CD14-positive monocyte (primary cell): Measurements from ENCODE around the gene SRCAP. TPM values are rescaled to one million over a fixed set of nuclear protein-coding genes. Genes with fewer than 3 reads are reported as not detected.

Experiments
- DNase-seq, 3 donors: peaks; one replicate each; pipeline ENCODE4 v3.0.0-alpha.2; 2011 to 2022
- H2AFZ ChIP-seq: 2 replicates; pipeline ENCODE4 v1.6.0; 2012; ENCODE audit warnings: mild to moderate bottlenecking, low read depth, low read length, inconsistent platforms; ENCODE audit not compliant: insufficient read depth, poor library complexity, severe bottlenecking
- H3K27ac ChIP-seq, 2 donors: 1 replicate in 1 of 2; 2 replicates in 1 of 2; pipeline ENCODE4 v1.5.1; 2012 to 2013; ENCODE audit warnings: low read length in 2 of 2, control low read depth in 1 of 2, inconsistent platforms in 1 of 2, low read depth in 1 of 2, mild to moderate bottlenecking in 1 of 2
- H3K27me3 ChIP-seq, 2 donors: one replicate each; pipeline versions ENCODE4 v1.6.0 to v1.6.1; 2011 to 2013; ENCODE audit warnings: low read length in 2 of 2; ENCODE audit not compliant: control insufficient read depth in 2 of 2, insufficient read depth in 2 of 2
- H3K36me3 ChIP-seq, 2 donors: replicated peaks in 1 of 2; 1 replicate in 1 of 2; 2 replicates in 1 of 2; pipeline versions ENCODE4 v1.5.1 to v1.6.1; 2012 to 2013; ENCODE audit warnings: low read length in 2 of 2, control low read depth in 1 of 2, inconsistent platforms in 1 of 2, mild to moderate bottlenecking in 1 of 2; ENCODE audit not compliant: insufficient read depth in 2 of 2, control insufficient read depth in 1 of 2
- H3K4me1 ChIP-seq, 2 donors: 1 replicate in 1 of 2; 2 replicates in 1 of 2; pipeline versions ENCODE4 v1.5.1 to v1.6.1; 2012 to 2013; ENCODE audit warnings: low read length in 2 of 2, control low read depth in 1 of 2, inconsistent platforms in 1 of 2, mild to moderate bottlenecking in 1 of 2, moderate library complexity in 1 of 2; ENCODE audit not compliant: insufficient read depth in 2 of 2, control insufficient read depth in 1 of 2
- H3K4me2 ChIP-seq: replicated peaks from 2 replicates; pipeline ENCODE3; 2012; ENCODE audit warnings: low read length, moderate library complexity, mild to moderate bottlenecking; ENCODE audit not compliant: poor library complexity, severe bottlenecking; ENCODE audit errors: extremely low read depth
- H3K4me3 ChIP-seq, 3 experiments: fragments of 200-600 bp in 1 of 3; sonication (generic) in 1 of 3; replicated peaks in 1 of 3; 1 replicate in 2 of 3; 2 replicates in 1 of 3; pipeline ENCODE4 v1.5.1; 2011 to 2013; ENCODE audit warnings: low read length in 3 of 3, mild to moderate bottlenecking in 3 of 3, control low read depth in 2 of 3, low read depth in 2 of 3, inconsistent platforms in 1 of 3, moderate library complexity in 1 of 3
- H3K79me2 ChIP-seq: 2 replicates; pipeline ENCODE4 v1.6.0; 2012; ENCODE audit warnings: mild to moderate bottlenecking, control low read depth, inconsistent platforms, low read length, moderate library complexity; ENCODE audit not compliant: insufficient read depth
- H3K9ac ChIP-seq: 2 replicates; pipeline ENCODE4 v1.6.0; 2017; ENCODE audit warnings: low read length, mild to moderate bottlenecking; ENCODE audit not compliant: insufficient read depth, poor library complexity, severe bottlenecking
- H3K9me3 ChIP-seq, 2 donors: replicated peaks in 1 of 2; 1 replicate in 1 of 2; 2 replicates in 1 of 2; pipeline versions ENCODE4 v1.5.1 to v1.6.1; 2012 to 2013; ENCODE audit warnings: low read length in 2 of 2, control low read depth in 1 of 2; ENCODE audit not compliant: control insufficient read depth in 1 of 2, insufficient read depth in 1 of 2
- H4K20me1 ChIP-seq: 2 replicates; pipeline ENCODE4 v1.6.0; 2012; ENCODE audit warnings: mild to moderate bottlenecking, low read length, control low read depth, moderate library complexity; ENCODE audit not compliant: insufficient read depth
- H3K27ac Mint-ChIP-seq, 7 donors: one replicate each; pipeline ENCODE4 v1.8.0; 2020; ENCODE audit warnings: mild to moderate bottlenecking in 7 of 7, mixed read lengths in 7 of 7, moderate library complexity in 6 of 7, inconsistent platforms in 2 of 7
- H3K27me3 Mint-ChIP-seq, 3 donors: one replicate each; pipeline ENCODE4 v1.8.0; 2021 to 2022; ENCODE audit warnings: low read depth in 3 of 3, mild to moderate bottlenecking in 3 of 3, mixed read lengths in 3 of 3, moderate library complexity in 3 of 3, inconsistent platforms in 1 of 3
- H3K36me3 Mint-ChIP-seq, 2 donors: one replicate each; pipeline ENCODE4 v1.8.0; 2020; ENCODE audit warnings: mixed read lengths in 2 of 2, inconsistent platforms in 1 of 2, mild to moderate bottlenecking in 1 of 2
- H3K4me1 Mint-ChIP-seq: one replicate; pipeline ENCODE4 v1.8.0; 2020; ENCODE audit warnings: mild to moderate bottlenecking, mixed read lengths
- H3K4me3 Mint-ChIP-seq, 2 donors: one replicate each; pipeline ENCODE4 v1.8.0; 2020; ENCODE audit warnings: mild to moderate bottlenecking in 2 of 2, mixed read lengths in 2 of 2, moderate library complexity in 1 of 2
- H3K9me3 Mint-ChIP-seq, 7 donors: one replicate each; pipeline ENCODE4 v1.8.0; 2020 to 2022; ENCODE audit warnings: mixed read lengths in 7 of 7, mild to moderate bottlenecking in 6 of 7, moderate library complexity in 6 of 7, inconsistent platforms in 2 of 7
- WGBS: methylation state at CpG from one replicate; pipeline ENCODE4 v1.1.5; 2013; ENCODE audit warnings: missing lambda C conversion rate; ENCODE audit not compliant: insufficient coverage; 5-methylcytosine and 5-hydroxymethylcytosine counted together
- intact Hi-C, 2 donors: fragments of 100-400 bp; cut with micrococcal nuclease; formaldehyde crosslinking; loops; one replicate each; pipeline versions ENCODE4 v1.15.0 to v1.15.1; 2023
- polyA plus RNA-seq, 3 donors: library from polyadenylated mRNA; depleted of rRNA in 1 of 3; unstranded in 2 of 3; stranded (reverse) in 1 of 3; fragments of 300-500 nt in 2 of 3; fragments of >200 nt in 1 of 3; fragmentation: Illumina TruSeq in 2 of 3; gene quantifications; 1 replicate in 2 of 3; 2 replicates in 1 of 3; pipeline ENCODE4 v1.2.3, GENCODE V29; 2012 to 2021
- TF ChIP-seq, protein P1 (sequence below): fragments of 200-600 bp; IDR thresholded peaks from one replicate; pipeline ENCODE4 v1.8.0; 2022; ENCODE audit warnings: antibody characterized with exemption, mild to moderate bottlenecking

Gene SRCAP
- polyA plus RNA-seq, 3 donors: 3.0 to 16.0 (median 6.3) TPM

DNA sequence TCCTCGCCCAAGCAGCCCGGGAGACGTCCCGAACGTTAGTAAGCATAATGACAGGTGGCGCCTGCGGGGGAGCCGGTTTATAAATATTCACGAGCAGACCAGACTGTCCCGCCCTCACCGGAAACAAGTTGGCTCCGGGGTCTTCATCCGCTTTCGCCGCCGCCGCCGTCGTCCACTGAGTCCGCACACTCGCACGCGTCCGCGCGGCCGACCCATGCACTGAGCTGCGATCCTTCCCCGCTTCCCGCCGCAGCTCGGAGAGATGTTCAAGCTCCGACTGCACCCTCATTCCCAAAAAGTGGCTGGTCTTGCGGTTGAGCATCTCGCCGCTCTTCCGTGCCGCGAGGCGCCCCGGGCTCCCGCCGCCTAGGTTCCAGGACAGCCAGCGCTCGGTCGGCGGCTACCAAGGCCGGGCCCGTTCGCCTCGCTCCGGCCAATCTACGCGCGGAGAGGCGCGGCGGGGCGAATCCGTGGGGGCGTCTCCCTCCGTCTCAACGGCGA lies 62.5 kb downstream of the SRCAP start:
- Mint-ChIP-seq H3K36me3 (peaks cover 46 to 63% of the 10 kb centered on the region in 2 donors), H3K4me3 (peak overlapping the region; percentile 87 to 93), H3K27me3 (peaks cover 0 to 6% (median 0%) of the 10 kb centered on the region in 3 donors), H3K9me3 (no peaks in the 10 kb centered on the region), H3K27ac (peak overlapping the region; percentile 11 to 98 (median 95)), H3K4me1 (peaks cover 49% of the 10 kb centered on the region)
- intact Hi-C loops: loop anchor here in 1 of 2 donors (5.0 to 10.0 kb wide), 3 partner anchors 46 to 163 kb away; partner anchors contain the start of genes FBRS and FBXL19
- Histone ChIP-seq H3K79me2 (peaks cover 66% of the 10 kb centered on the region), H3K27ac (peak overlapping the region; percentile 31 to 98), H3K9me3 (no peaks in the 10 kb centered on the region), H3K4me3 (peak overlapping the region; percentile 73 to 96 (median 94)), H2AFZ (peak overlapping the region; percentile 90), H3K9ac (peak overlapping the region; percentile 59), H3K4me1 (peaks cover 48 to 60% of the 10 kb centered on the region in 2 donors), H3K4me2 (peak overlapping the region; percentile 96), H4K20me1 (peaks cover 7% of the 10 kb centered on the region), H3K36me3 (peaks cover 44 to 51% of the 10 kb centered on the region in 2 donors), H3K27me3 (no peaks in the 10 kb centered on the region)
- peak in 1 of 3 donors; percentile 14 for DNase-seq
- WGBS: under 1% methylated on average over 64 of the region's 64 CpGs
- TF ChIP-seq, protein P1, sequence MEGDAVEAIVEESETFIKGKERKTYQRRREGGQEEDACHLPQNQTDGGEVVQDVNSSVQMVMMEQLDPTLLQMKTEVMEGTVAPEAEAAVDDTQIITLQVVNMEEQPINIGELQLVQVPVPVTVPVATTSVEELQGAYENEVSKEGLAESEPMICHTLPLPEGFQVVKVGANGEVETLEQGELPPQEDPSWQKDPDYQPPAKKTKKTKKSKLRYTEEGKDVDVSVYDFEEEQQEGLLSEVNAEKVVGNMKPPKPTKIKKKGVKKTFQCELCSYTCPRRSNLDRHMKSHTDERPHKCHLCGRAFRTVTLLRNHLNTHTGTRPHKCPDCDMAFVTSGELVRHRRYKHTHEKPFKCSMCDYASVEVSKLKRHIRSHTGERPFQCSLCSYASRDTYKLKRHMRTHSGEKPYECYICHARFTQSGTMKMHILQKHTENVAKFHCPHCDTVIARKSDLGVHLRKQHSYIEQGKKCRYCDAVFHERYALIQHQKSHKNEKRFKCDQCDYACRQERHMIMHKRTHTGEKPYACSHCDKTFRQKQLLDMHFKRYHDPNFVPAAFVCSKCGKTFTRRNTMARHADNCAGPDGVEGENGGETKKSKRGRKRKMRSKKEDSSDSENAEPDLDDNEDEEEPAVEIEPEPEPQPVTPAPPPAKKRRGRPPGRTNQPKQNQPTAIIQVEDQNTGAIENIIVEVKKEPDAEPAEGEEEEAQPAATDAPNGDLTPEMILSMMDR: no peak

DNA sequence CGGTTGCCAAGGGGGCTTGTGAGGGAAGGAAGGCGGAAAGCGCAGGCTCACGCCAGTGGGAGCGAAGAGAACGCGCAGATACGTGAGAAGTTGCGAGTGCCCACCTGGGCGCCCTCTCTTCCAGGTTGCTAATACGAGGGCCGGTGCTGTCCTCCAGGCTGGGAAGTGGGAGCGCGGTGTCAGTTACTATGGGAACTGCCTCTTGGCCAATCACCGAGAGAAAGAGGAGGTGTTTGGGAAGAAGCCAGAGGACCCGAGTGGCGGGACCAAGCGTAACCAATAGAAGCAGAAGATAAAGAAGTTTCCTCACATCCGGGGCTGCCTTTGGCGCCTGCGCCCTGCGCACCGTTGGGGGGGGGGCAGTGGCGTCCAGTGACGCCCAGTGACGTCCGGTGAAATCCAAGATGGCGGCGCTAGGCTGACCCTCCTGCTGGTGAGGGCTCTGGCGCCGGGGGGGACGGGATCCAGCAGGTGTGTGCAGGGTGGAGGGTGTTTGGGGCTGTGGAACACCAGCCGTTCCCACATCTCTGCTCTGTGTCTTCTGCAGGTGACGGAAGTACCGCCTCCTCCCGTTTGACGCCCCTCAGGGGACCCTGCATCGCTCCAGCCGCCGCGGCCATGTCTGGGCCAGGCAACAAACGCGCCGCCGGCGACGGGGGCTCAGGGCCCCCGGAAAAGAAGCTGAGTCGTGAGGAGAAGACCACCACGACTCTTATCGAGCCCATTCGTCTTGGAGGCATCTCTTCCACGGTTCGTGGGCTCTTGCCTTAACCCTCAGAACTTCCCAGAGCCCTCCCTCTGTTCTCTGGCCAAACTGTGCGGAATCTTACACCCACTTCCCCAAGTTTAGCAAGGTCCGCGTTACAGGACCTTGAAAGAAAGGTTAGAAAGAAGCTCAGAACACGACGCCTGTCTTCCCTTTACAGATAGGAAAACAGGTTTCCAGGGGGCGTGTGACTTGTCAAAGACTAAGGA lies 63.2 kb downstream of the SRCAP start, which contains the start of the genes CFAP119 and RNF40:
Gene CFAP119, minus strand, starts transcription at position 135 of the 975 bp plus-strand sequence. CDS start 314 bp downstream, outside the sequence.
Gene RNF40, plus strand, starts transcription at position 395 of the 975 bp plus-strand sequence. Its CDS starts 224 bp downstream, at position 619.
- peak; percentile 96 to 97 (median 96) for DNase-seq
- Mint-ChIP-seq H3K27ac (peak within 1 kb of the TSS; percentile 91 to 98 (median 95)), H3K9me3 (no peaks in the 10 kb centered on the region), H3K4me1 (peaks cover 49% of the 10 kb centered on the region), H3K27me3 (peaks cover 0 to 6% (median 0%) of the 10 kb centered on the region in 3 donors), H3K36me3 (peaks cover 47 to 63% of the 10 kb centered on the region in 2 donors), H3K4me3 (peak within 1 kb of the TSS; percentile 87 to 93)
- Histone ChIP-seq H3K36me3 (peaks cover 44 to 51% of the 10 kb centered on the region in 2 donors), H4K20me1 (peaks cover 12% of the 10 kb centered on the region), H3K4me2 (peak within 1 kb of the TSS; percentile 96), H3K27ac (peak within 1 kb of the TSS; percentile 56 to 98), H3K9ac (peak within 1 kb of the TSS; percentile 93), H3K4me1 (peaks cover 48 to 60% of the 10 kb centered on the region in 2 donors), H3K79me2 (peaks cover 64% of the 10 kb centered on the region), H3K9me3 (no peaks in the 10 kb centered on the region), H3K4me3 (peak within 1 kb of the TSS; percentile 73 to 96 (median 94)), H3K27me3 (no peaks in the 10 kb centered on the region), H2AFZ (peak within 1 kb of the TSS; percentile 90)
- TF ChIP-seq, protein P1: no peak
- under 1% methylated on average over 53 of the region's 60 CpGs for whole genome bisulfite sequencing
- intact Hi-C loops: loop anchor here in 1 of 2 donors (2.0 to 10.0 kb wide), 4 partner anchors 13 to 163 kb away; partner anchors contain the start of genes FBRS, FBXL19 and PHKG2
